GM12872 (cell line): Measurements from ENCODE around the gene AGT.

ENCODE experiments used
- TF ChIP-seq, protein P1 (sequence below): IDR thresholded peaks from 3 replicates; pipeline ENCODE4 v1.5.1; 2011; ENCODE audit warnings: low read depth, mild to moderate bottlenecking, low read length, moderate library complexity; ENCODE audit not compliant: insufficient read depth

The AGT gene

DNA sequence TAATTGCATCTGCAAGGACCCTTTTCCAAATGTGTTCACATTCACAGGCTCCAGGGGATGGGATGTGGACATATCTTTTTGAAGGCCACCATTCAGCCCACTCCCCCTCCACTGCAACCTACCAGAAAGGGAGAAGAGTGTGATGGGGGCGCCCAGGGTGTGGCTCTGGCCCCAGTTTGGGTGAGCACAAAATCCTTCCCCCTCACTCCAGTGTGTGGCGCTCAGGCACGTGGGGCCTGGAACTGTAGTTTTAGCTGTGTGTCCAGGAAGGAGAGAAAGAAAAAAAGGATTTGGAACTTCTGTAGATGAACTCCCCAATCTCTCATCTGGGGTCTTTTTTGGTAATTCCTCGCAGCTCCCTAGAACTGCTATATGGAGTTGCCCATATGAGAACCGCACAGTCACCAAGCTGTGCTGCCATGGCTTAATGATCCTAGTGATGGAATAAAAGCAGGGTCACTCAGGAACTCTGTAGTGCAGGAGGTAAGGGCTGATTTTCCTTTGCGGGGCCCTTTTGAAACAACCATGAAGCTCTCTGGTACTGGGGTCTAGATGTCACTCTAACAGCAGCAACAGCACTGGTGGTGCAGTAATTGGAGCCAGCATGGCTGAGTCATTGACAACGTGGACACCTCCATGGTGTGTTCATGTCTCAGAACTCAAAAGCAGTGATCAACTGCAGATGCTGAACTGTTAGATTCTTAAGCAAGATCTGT lies 17.0 kb downstream of the AGT start:
- TF ChIP-seq, protein P1, sequence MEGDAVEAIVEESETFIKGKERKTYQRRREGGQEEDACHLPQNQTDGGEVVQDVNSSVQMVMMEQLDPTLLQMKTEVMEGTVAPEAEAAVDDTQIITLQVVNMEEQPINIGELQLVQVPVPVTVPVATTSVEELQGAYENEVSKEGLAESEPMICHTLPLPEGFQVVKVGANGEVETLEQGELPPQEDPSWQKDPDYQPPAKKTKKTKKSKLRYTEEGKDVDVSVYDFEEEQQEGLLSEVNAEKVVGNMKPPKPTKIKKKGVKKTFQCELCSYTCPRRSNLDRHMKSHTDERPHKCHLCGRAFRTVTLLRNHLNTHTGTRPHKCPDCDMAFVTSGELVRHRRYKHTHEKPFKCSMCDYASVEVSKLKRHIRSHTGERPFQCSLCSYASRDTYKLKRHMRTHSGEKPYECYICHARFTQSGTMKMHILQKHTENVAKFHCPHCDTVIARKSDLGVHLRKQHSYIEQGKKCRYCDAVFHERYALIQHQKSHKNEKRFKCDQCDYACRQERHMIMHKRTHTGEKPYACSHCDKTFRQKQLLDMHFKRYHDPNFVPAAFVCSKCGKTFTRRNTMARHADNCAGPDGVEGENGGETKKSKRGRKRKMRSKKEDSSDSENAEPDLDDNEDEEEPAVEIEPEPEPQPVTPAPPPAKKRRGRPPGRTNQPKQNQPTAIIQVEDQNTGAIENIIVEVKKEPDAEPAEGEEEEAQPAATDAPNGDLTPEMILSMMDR, result no peak

DNA sequence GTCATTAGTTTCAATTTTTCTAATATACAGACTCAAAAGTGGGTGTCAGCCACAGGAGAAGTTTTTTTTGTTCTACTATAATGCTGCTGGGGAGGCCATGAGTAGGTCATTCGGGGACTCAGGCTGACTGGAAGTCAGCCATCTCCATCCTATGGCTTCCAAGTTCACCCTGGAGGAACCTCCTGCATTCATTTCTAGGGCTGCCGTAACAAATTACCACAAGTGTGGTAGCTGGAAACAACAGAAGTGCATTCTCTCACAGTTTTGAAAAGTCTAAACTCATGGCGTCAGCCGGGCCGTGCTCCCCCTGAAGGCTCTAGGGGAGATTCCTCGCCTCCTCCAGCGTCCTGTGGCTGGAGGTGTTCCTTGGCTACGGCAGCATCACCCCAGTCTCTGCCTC lies 17.7 kb downstream of the AGT start:
- TF ChIP-seq, protein P1, result no peak

DNA sequence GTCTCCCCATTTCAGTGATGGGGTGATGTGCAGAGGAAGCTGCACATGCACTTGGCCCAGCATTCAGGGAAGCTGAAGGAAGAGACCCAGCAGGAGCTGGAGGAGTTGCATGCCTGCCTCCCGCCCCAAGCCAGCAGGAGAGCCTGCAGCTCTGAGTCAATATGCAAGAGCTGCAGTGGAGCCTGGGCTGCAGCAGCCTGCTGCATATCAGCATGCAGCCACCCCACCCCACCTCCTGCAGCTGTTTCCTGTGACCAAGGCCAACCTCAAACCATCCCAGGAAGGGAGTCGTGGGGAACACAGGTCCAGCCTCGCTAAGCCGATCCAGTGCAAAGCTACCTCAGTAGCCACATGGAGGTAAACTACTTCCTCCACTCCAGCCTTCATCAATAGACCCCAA lies 18.9 kb downstream of the AGT start:
- TF ChIP-seq, protein P1, result no peak

DNA sequence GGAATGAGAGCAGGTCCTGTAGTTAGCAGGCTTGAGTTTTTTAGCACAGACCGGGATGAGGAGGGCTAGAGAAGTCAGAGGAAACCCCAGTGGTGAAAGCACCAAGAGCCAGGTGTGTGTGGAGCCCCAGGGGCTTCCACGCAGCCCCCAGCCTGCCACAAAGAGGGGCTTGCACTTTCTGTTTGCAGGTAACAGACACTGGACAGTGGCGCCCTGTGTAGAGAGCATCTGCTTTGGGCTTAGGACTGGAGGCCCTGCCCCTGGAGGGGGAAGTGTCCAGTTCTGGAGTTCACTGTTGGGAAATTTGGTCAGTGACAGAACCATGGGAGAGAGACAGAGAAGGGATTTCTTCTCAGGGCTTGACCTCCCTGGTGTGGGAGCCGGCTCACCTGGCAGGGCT lies 19.5 kb downstream of the AGT start:
- TF ChIP-seq, protein P1, result no peak

DNA sequence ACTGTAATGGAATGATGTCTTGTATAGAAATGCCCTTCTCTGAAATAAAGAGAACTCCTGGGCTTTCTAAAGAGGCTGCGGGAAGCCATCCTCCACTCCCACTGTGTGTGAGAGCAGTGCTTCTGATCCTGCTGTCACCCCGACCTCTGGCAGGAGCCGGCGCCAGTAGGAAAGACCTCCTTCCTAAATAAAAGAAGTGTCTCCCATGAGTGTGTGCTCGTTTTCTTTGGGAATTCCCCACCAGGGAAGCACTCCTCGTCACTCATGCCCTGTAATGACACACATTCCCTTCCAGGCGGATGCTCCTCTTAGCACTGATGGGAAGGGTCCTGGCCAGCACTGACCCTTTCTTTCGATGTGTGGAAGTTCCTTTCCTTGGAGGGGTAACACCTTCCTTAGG lies 20.1 kb downstream of the AGT start:
- TF ChIP-seq, protein P1, result no peak

DNA sequence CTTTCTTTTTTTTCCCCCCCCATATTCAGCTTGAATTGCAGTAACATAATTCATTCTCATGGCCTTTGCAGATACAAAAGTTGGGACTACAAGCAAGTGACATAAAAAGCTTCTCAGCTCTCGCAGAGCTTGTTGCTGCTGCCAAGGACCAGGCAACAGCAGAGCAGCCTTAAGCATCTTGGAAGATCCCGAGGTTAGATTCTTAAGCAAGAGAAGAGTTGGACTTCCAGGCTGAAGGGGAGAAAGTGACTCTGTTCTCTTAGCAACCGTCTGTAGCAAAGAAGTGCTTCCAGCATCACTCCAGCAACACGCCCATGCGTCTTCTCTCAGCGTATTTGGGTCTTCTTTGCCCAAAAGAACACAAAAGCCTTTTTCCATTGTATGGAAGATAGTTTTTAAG lies 20.7 kb downstream of the AGT start:
- TF ChIP-seq, protein P1, result no peak

DNA sequence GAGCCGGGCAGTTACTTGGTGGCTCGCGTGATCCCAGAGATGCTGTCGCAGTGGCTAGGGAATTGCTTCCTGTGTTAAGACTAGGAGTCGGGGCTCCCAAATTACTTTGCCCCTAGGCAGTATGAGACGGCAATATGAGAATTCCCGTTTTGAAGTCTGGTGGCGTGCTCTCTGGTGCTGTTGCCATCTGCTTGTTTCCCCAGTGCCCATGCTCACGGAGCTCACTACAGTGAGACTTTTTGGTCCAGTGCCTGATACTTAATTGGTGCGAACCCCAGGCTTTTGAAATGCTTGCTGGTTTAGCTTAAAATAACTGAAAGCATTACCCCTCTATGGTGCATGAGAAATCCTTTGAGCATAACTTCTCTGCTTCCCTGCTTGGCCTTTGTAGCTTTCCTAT lies 22.3 kb downstream of the AGT start:
- TF ChIP-seq, protein P1, result no peak

DNA sequence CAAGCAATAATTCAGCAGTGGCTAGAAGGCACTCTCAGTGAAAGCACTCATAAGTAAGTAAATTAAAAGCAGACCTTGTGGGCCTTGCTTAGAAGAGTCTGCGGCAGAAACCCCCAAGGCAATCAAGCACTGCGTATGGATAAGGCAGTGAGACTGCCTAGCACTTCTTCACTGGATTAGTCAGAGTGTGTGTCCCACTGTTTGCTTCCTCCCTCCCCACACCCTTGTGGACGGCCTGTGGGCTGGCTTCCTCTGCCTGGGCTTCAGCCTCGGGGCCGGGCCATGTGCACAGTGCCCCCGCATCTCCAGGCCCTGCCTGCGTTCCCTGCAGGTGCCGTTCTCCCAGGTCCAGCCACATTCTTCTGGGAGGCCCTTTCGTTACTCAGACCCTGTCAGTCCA lies 23.8 kb downstream of the AGT start:
- TF ChIP-seq, protein P1, result no peak
